ENCODE data around the gene NMNAT2.

Gene NMNAT2

DNA sequence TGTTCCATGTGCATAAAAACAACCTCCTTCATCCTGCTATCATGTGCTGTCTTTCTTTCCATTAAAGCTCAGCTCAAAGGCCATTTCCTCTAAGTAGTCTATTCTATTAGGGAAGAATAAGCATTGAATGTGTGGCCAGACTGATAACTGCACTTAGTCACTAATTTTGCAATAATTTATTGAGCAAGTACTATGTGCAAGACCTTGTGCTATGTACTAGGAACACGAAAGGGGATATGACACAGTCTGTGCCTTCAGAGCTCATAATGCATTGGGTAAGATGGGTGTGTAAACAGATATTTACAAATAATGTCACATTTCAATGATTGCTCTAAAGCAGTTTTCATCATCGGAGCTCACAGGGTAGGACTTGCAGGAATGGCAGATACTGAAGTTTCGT is 54.2 kb downstream of the NMNAT2 start:
- no peak for DNase-seq

DNA sequence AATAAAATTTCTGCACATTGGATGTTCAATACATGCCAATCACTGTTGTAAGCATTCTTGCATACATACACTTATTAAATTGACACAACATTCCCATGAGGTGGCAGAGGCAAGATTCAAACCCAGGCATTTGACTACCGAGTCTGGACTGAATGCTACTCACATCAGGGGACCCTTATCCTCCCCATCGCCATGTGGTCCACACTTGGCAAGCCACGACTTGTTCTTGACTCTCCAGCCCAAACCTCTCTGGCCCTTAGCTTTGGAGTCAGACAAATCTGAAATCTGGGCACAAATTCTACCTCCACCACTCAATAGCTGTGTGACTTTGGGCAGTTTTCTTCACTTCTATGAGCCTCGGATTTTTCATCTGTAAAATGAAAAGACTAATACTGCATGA is 57.1 kb downstream of the NMNAT2 start:
- DNase-seq = no peak

DNA sequence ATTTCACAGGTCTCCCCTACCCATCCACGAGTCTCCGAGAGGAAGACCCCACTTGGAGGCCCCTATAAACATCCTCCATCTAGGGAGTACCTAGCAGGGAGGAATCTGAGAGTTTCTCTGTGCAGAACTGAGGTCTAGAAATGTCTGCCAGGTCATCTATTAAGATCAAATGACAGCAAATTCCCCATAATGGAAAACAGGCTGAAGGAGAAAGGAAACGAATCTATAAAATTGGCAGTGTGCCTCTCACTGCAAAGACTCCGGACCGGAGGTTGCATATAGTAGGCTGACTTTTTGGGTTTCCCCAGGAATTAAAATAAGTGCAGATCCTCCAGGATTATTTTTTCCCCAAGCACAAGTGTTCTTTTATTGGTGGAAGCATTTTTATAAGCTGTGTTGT is 57.7 kb downstream of the NMNAT2 start:
- DNase-seq = peak; percentile 3

DNA sequence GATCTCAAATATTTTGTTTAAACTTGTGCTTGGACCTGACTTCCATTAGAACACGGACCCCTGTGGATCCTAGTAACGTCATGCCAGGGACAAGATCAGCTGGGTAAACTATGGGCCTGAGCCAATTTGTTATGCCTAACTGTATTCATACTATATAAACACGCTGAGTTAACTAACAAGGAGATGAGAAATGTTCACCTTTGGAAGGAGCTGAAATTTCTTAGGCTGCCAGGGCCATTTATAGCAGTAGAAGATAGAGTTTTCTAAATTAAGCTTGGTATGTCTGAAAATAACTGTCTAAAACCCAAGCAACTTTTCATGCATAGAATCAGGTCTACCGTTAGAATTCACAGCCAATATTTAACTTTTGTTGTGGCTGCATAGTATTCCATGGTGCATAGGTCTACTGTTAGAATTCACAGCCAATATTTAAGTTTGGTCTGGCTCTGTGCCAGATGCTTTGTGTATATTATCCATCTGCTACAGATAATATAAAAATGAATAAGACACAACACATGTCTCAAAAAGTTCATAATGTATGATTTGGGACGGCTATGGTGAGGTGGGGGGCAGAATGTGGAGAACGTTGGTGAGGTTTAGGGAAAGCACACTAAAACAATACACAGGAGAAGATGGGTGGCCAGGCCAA is 61.5 kb downstream of the NMNAT2 start:
- DNase-seq = no peak

DNA sequence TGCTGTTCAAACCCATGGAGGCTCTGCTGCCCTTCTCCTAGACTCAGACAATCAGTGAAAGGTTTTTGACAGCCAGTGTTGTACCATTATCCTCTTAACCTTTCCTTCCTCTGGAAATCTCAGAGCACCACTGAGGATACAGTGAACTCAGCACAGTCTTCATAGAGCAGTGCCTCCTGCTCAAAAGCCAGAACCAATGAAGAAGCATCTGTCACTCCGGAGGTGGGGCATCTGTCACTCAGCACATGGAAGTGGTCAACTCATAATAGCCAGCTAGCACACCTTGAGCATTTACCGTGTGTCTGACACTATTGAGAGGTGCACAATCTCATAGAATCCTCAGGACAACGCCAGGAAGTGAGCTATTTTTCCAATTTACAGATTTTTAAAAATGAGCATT is 62.4 kb downstream of the NMNAT2 start:
- no peak for DNase-seq

DNA sequence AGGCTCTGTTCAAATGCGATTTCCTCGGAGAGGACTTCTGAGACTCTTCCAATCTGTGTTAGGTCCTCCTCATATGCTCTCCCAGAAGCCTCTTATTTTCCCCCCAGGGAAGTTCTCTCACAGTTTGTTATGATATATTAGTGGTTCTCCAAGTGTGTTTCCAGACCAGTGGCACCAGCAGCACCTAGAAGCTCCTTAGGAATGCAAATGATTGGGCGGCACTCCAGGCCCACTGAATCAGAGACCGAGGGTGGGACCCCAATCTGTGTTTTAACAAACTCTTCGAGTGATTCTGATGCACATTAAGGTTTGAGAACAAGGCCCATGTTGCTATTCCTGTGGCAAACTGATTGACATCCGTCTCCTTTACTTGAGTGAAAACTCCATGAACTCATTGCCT is 63.0 kb downstream of the NMNAT2 start:
- DNase-seq = no peak

DNA sequence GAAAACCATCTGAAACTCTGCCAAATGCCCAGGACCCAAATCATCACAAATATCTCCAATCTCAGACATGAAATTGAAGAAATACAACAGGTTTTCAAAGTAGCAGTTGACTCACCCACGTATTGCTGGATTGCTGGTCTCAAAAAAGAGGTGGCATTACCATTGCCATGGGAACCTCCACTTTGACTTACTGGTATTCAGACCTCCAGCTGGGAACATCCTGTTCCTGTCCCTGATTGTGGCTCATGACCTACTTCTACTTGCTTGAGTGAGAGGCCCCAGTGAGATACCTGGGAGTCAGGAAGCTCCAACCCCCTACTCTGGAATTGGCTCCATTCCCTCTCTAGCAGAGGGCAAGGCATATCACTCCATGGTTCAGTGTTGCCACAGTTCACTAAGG is 64.6 kb downstream of the NMNAT2 start:
- no peak for DNase-seq

DNA sequence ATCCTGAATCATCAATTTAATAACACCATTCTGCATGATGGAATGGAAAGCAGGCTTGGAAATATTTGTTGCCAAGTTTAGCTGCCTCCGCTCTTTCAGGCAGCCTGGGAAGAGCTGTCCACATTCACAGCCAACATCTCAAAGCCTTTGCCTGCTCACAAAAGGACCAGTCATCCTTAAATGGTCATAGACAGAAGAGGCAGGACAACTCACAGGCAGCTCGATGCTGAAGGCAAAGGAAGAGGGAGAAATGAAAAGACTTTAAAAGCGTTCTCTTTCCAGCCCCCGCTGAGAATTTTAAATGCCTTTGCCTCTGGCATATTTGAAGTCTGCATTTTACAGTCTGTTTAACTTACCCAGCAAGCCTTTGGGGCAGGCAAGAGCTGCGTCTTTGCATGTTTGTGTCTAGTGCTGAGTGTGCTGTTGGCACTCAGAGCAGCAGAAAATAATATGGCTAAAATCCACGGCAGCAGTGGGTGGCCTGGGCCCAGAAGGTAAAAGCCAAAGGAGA is 68.9 kb downstream of the NMNAT2 start:
- peak; percentile 41 for DNase-seq

DNA sequence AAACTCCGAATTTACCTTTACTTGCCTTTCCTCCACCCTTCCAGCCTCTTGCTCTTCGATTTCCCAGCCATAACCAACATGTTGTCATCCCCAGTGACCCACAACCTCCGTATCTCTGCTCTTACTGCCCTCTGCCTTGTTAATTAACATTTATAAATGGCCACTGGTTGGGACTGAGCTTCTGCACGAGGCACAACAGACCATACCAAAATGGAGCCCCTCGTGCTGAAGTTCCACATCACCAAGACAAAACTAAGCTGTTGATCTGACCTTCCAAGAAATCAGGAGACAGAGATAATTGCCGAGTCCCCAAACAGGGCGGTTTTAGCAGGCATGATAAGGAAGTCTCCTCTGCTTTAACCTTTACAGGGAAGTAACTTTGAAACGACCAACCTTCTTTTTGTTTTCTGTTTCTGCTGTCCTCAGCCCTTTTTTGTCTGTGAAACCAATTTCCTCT is 71.9 kb downstream of the NMNAT2 start:
- DNase-seq = no peak

DNA sequence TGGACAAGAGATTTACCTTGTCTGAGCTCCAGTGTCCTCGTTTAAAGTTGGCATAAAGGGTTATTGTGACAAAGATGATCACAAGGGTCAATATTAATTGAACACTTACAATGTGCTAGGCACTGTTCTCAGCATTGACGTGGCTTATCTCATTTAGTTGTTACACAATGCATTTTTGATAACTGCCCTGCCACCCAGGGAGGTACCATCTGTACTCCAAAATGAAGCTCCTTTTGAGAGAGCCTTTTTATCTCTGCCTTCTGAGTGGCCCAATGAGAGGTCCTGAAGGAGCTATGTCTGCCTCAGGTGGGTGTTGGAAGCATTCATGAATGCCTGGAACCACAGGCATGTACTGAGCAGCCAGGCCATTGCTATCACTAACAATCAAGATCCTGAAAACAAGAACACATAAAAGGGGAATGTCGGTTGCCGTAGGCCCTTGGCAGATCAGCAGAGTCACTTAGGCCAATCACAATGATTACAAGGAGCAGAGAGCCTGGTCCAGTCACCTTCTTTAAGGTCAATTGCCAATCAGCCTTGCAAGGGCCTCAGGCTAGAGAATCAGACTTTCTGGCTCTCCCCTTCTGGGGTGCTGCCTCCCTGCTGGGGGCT is 78.5 kb downstream of the NMNAT2 start:
- DNase-seq = no peak

DNA sequence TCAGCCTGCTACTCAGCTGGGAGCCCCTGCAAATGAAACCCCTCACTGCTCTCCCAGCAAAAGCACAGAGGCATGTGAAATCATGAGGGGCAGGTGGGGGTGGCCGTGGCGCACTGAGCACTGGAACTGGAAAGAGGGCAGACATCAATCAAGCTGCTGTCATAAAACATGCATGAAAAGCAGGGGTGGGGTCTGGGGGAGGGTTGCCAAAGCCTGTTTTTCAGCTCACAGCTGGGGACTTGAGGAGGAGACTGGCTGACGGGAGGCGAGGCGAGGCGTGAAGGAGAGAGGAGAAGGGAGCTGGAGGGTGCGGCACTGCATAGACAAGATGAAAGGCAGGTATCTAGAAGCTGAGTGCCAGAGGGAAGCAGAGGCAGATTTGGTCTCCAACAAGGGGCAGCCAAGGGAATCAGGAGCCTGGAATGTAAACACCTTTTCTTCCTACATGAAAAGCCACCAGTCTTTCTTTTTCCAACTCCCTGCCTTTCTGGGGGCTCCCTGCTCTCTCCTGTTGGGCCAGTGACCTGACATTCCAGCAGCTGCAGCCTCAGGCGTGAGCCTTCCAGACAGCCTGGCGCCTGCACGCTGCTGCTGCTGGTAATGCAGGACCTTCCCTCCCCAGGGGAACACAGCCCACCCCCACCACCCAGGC is 87.0 kb downstream of the NMNAT2 start:
- DNase-seq = no peak

DNA sequence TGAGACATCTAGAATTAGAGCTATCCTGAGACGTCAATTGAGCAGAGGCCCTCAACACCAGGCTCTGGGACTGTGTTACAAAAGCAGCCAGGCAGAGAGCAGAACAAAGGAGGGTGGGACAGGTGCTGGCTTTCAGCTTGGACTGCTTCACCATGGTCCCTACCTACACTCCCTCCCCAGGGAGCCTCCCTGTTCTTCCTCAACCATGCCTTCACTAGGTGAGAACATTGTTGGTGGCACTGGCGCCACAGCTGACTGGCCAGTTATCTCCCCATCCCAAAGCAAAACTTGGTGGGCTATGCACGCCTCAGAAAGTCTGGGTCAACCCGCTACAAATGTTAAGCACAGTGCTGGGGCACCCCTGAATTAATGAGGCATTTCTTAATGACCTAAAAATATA is 87.8 kb downstream of the NMNAT2 start:
- DNase-seq = no peak

DNA sequence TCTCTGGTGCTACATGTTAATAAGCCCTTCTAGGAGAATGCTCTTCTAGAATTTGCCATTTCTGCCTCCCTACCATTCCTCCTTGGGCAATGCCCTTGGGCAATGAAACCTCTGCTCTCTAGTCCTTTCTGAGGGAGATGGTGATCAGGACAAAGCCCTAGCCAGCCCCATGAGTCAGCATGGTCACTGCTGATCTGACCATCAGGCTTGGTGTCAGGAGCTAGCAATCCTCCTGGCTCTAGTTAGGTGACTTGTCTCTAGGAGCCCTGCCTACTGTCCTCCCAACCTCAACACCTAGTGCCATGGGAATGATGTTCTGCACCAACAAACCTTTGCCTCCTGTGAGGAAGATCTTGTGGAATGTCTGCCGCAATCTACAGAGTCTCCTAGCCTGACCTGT is 89.8 kb downstream of the NMNAT2 start:
- no peak for DNase-seq

DNA sequence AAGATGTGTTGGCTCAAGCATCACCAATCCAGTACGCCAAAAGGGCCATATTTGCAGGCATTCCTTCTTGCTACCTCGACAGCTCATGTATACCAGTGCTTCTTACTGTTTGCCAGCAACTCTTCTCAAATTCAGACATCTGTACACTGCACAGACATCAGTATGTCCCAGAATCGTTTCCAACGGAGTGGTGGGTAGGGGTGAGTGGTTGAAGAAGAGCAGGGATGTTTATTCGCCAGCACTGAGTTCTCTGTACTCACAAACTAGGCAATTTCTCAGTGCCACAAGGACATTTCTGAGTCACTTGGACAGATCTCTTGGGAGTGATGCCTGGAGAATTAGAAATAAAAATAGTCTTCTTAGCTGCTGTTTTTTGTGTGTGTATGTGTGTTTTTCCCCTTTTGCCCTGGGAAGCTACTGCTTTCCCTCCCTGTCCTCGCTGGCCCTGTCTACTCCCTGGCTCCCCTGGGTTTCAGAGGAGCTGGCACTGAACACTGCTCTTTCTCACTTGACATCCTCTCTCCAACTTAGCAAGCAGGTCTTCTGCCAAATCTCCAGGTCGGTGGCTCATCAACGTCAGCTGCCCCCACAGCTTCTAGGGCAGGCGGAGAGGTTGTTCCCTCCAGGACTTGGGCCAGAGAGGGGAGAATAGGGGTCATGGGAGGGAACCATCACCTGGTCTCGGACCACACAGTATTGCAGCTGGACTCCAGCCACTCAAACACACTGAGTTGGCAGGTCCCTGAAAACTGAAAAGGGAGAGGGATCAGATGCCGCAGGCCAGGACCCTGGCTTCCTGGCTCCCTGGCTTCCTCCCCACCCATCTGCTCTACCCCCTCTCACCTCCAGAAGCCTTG is 90.5 kb downstream of the NMNAT2 start:
- DNase-seq = no peak

DNA sequence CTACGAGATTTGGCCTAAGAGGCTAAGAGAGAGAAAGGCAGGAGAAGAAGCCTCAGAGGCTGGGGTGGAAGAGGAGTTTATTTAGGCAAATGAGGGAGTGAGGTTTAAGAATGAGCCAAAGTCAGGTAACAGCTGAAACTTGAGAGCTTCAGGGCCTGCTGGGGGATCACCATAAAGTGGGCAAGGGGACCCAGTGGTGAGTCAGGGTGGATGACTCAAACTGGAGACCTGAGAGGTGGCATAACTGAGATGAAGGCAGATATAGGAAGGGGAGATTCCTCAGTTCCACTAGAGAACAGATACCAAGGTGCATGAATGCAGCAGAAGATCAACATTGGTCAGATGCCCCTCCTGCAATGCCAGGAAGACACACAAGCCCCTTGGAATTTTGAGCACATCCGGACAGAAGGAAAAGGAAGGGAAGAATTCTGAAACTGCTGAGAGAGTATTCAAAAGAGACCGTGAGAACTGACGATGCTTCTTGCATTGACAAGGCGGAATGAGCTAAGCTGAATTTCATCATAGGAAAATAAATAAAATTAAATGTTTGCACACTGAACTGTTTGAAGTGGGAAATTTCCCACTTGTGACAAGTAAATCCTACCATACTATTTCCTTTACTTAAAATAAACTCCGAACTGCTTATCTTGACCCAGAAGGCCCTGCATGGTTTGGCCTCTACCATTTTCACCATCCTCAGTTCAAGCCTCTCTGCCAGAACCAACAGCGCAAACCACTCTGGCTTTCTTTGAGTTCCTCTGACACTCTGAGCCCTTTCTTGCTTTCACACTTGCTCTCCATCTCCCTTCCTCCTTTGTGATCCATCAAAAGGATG is 94.1 kb downstream of the NMNAT2 start:
- no peak for DNase-seq

DNA sequence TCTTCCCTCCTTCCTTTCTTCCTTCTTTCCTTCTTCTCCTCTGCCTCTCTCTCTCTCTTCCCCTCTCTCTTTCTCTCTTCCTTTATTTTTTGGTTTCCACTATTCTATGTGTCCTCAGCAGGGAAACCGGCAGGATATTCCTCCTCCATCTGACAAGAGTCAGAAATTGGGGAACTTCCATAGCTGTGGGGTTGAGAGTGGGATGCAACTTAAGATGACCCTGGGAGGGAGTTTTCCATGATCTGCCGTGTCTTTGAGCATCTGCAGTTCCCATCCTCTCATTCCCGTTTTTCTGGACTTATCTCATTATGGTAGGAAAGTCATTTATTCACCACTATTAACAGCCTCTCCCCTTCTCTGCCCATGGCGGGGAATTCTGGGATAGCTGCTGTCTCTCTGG is 98.6 kb downstream of the NMNAT2 start:
- DNase-seq = no peak

DNA sequence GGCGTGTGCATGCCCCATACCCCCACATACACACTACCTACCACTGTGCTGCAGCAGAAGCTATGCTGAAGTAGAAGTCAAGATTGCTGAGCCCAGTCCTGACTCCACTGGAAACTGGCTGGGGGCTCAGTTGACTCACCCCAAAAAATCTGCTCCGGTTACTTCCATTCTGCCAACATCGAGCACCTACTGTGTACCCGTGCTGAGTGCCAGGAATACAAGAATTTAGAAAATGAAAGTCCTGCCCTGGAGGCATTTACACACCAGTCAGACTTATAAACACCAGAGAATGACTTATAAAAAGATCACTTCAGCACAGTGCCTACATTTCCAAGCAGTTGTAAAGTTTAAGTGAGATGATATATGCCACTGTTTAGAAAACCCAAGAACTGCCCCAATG is 99.1 kb downstream of the NMNAT2 start:
- DNase-seq = no peak

DNA sequence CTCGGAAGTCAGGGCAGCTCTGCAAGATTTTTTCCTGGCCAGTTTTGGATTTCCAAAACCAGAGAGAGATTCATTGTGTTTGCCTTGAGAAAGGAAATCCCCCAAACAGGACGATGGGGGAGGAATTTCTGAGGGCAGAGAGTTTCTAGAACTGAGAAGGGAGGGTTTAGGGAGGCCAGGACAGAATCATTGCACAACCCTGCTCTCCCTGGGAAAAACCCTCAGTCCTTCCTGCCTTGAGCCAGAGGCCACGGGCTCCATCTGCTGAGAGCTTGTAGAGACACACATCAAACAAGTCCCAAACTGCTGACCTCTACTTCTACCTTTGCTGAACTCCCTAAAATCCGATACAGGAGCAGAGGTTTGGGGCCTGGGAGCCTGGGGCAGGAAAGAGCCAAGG is 99.7 kb downstream of the NMNAT2 start:
- peak; percentile 88 for DNase-seq

DNA sequence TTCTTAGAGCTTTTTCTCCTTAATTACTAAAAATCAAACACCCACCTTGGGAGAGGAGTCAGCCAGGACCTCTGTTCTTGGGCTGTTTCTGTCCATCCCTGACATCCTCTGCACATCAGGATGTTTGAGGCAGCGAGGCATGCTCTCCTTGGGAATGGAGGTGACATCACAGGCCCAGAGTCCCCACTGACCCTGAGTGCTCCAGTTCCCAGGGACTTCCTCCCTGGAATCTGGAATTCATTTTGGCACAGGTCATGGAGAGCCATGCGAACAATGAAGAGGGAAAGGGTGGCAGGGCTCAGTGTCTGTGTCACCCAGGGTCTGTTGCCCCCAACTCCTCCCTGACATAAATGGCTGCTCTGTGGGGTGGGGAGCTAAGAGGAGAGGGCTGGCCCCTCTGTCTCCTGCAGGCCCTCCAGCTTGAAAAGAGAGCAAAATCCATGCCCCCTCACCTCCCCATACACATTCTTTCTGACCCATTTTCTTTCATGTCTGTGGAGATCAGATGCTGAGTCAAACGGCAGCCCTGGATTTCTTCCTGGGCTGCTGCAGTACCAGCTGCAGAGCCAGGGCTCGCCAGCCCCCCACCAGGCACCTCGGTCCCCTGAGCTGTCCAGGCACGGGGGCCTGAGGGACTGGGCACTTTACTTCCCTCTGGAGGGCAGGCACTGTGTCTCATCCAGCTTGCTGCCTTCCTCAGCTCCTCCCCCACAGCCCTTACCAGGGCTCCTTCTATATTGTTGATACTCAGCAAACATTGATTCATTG is 102.0 kb downstream of the NMNAT2 start:
- DNase-seq = no peak

DNA sequence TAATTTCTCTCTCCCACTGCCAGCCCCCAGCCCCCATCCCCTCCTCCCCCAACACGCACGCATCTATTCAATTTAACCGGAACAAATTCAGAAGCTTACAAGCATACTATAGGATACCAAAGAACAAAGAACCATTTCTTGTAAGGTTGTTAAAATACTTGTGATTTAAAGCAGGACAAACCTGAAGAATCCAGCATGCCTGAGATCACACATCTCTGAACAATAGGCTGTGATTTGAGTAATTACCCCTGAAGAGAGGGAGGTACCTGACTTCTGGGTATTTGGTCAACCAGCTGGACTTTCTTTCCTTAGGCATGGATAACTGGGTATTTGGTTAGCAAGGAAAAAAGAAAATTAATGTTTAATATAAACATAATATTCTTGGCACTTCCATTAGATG is 105.1 kb downstream of the NMNAT2 start:
- no peak for DNase-seq

DNA sequence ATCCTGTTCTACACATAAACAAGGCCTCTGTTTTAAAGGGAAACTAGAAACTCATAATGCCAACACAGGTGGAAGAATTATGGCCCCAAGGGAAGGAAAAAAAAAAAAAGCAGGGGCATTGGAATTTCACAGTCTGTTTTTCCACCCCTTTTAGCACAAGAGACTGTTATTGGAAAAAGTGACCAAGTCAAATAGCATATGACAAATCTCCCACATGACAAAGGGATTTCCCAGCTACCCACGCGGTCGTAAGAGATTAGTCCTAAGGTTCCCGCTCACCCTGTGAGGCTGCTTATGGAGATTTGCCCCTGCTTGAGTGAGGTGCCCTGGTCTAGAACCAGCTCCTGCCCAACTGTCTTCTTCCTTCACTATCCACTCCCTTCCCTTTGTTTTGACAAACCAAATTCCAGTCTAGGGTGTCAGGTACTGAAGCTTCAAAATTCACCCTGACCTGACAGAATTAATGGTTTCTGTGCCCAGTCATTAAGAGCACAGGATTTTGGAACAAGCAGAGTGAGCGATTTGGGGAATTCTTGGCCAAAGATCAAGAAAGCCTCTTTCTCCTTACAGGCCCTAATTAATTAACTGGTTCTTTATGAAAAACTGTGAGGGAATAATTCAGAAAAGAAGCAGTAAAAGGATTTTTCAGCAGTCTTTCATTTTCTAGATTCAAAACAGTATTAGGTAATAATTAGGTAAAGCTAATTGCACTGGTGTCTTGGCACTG is 107.3 kb downstream of the NMNAT2 start:
- DNase-seq = no peak
